GM23248 (cell line): ENCODE results near the gene OR2A2.

ENCODE experiments used
- EZH2 ChIP-seq: fragments of 200-600 bp; sonication (generic); IDR thresholded peaks from 2 replicates; pipeline ENCODE4 v1.6.1; 2018; ENCODE audit warnings: antibody characterized with exemption, mild to moderate bottlenecking; ENCODE audit not compliant: insufficient read depth, poor library complexity, severe bottlenecking
- EZH2phosphoT487 ChIP-seq: fragments of 200-600 bp; sonication (generic); IDR thresholded peaks from 2 replicates; pipeline ENCODE4 v1.6.1; 2018; ENCODE audit warnings: antibody characterized with exemption, moderate library complexity, mild to moderate bottlenecking, low read depth; ENCODE audit not compliant: insufficient read depth

- no peak for TF ChIP-seq EZH2phosphoT487
- no peak for TF ChIP-seq EZH2
Measured at GRCh38 chr7:144074374-144074773, 35.0 kb upstream of the OR2A2 start.
